Measurements from ENCODE around the gene RBM20.
A peak's percentile ranks its signal among the peaks of the same experiment; 100 is the strongest.

RBM20 gene

GRCh38 chr10:110828525-110828924 lies 184.4 kb downstream of the RBM20 start:
- no peak overlapping the region for H3K4me3 ChIP-seq (ENCODE audit: low read length)
- no peak for TF ChIP-seq ZNF274 (IDR thresholded peaks at IDR 0.05; ENCODE audit: low read depth, low read length)

DNA sequence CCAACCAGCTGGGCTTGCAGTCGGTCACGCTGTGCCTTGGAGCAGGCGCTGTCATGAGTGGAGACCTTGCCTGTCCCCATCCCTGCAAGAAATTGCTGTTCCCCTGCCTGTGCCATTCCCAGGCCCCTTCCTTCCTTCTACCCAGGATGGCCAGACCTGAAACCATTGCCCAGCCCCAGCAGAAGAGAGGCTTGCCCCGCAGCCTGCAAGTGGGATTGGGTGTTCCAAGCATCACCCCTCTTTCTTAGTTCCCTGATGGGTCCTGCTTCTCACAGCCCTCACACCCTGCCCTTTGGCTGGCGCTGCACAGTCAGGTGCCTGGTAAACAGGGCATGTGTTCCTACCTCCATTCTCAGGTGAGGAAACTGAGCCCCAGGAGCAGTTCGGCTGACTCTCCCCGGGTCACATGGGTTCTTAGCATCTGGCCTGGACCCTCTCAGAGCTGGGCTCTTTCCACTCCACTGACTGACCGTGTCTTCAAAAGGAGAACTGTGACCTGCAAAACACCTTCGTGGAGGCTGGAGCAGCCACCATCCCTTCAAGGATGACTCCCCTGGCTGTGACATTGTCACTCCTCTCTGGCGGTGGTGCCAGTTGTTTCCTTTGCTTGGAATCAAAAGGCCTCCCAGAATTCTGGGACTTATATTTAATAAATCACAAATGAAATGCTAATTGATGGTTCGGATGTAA lies 185.7 kb downstream of the RBM20 start:
- TF ChIP-seq ZNF274 (IDR thresholded peaks at IDR 0.05; ENCODE audit: low read depth, low read length), result no peak
- H3K4me3 ChIP-seq (ENCODE audit: low read length), result no peak overlapping the region

DNA sequence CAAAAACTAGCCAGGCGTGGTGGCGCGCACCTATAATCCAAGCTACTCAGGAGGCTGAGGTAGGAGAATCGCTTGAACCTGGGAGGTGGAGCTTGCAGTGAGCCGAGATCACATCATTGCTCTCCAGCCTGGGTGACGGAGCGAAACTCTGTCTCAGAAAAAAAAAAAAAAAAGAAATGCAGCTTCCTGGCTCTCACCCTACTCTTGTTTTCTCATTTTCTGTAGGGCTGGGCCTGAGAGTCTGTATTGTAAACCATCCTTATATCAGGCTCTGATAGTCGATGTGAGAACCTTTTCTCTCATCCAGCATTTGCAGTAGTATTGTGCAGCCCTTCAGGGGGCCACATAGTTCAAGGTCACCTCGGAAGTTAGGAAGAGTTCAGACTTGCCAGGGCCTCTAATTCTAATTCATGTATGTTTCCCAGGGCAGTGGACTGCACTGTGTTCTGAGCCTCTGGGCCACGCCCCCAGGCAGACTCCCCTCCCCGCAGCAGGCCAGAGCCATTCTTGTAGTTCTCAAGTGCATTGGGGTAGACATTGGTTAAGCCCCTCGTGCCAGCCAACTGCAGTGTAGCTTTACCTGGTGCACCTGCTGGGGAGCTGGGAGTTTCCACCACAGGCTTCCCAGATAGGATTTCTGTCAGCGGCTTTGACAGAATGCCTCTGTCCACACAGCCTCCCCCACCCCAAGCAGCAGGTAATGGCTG lies 189.3 kb downstream of the RBM20 start:
- no peak for TF ChIP-seq ZNF274 (IDR thresholded peaks at IDR 0.05; ENCODE audit: low read depth, low read length)
- H3K4me3 ChIP-seq (ENCODE audit: low read length), result no peak overlapping the region

GRCh38 chr10:110833941-110834628 lies 189.9 kb downstream of the RBM20 start:
- TF ChIP-seq ZNF274 (IDR thresholded peaks at IDR 0.05; ENCODE audit: low read depth, low read length), result no peak
- H3K4me3 ChIP-seq (ENCODE audit: low read length), result no peak overlapping the region

DNA sequence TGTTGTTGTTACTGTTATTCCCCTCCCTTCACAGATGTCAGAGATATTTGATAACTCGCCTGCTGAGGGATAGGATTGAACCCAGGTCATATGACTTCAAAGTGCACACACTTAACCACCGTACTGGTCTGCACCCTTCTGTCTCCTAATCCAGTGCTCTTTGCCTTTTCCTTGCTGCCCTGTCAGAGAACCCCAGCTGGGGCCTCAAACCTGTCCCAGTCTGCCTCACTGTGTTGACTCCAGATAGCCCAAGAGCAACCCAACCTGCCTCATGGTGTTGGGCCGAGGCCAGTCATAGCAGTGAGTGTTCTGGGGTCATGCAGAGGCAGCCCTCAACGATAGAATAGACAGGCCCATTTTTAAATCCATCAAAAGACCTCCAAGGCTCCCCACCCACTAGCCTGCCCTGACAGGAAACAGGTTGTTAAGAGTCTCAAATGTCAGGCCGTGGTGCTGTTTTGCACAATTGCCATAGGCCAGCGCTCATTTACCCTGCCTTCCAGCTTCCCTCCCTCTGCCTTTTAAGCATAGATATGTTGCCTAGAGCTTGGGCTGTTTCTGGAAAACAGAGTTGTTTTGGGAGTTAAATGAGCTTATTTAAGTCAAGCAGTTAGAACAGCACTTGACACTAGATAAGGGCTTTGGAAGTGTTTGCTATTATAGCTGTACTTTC lies 190.6 kb downstream of the RBM20 start:
- no peak for TF ChIP-seq ZNF274 (IDR thresholded peaks at IDR 0.05; ENCODE audit: low read depth, low read length)
- no peak overlapping the region for H3K4me3 ChIP-seq (ENCODE audit: low read length)

- TF ChIP-seq ZNF274 (IDR thresholded peaks at IDR 0.05; ENCODE audit: low read depth, low read length), result no peak
- H3K4me3 ChIP-seq (ENCODE audit: low read length), result no peak overlapping the region
Observed at GRCh38 chr10:110835841-110836240, 191.7 kb downstream of the RBM20 start.

GRCh38 chr10:110836706-110837105 lies 192.6 kb downstream of the RBM20 start:
- H3K4me3 ChIP-seq (ENCODE audit: low read length), result no peak overlapping the region
- TF ChIP-seq ZNF274 (IDR thresholded peaks at IDR 0.05; ENCODE audit: low read depth, low read length), result no peak

GRCh38 chr10:110837418-110838171 lies 193.5 kb downstream of the RBM20 start:
- no peak overlapping the region for H3K4me3 ChIP-seq (ENCODE audit: low read length)
- TF ChIP-seq ZNF274 (IDR thresholded peaks at IDR 0.05; ENCODE audit: low read depth, low read length), result no peak

- no peak overlapping the region for H3K4me3 ChIP-seq (ENCODE audit: low read length)
- no peak for TF ChIP-seq ZNF274 (IDR thresholded peaks at IDR 0.05; ENCODE audit: low read depth, low read length)
Observed at GRCh38 chr10:110840225-110840922, 196.2 kb downstream of the RBM20 start.

- no peak overlapping the region for H3K4me3 ChIP-seq (ENCODE audit: low read length)
- no peak for TF ChIP-seq ZNF274 (IDR thresholded peaks at IDR 0.05; ENCODE audit: low read depth, low read length)
Observed at GRCh38 chr10:110840923-110841428, 196.8 kb downstream of the RBM20 start.

DNA sequence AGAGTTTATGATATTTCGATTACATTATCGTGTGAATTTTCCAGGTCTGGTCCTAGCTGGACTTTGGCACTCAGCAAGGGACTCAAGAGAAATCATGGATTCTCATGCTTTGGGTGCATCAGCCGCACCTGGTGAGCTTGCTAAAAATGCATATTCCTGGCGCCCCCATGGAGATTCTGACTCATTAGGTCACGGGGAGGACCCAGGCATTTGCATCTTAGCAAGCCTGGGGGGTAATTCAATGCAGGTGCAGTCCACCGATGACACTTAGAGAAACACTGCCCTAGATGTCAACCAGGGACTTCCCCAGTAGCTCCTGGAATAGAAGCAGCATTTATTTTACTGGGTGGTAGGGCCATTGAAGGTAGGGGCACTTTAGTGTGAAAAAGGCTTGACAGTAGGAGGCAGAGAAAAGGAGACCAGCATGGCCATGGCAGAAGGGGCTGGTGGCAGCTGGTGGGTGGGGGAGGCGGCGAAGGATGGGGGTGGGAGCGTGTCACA lies 197.7 kb downstream of the RBM20 start:
- H3K4me3 ChIP-seq (ENCODE audit: low read length), result no peak overlapping the region; the same call in 1 of the 2 replicates
- no peak for TF ChIP-seq ZNF274 (IDR thresholded peaks at IDR 0.05; ENCODE audit: low read depth, low read length)

GRCh38 chr10:110842326-110842904 lies 198.3 kb downstream of the RBM20 start:
- no peak for TF ChIP-seq ZNF274 (IDR thresholded peaks at IDR 0.05; ENCODE audit: low read depth, low read length)
- peak overlapping the region; percentile 20; the same call in 1 of the 2 replicates for H3K4me3 ChIP-seq (ENCODE audit: low read length)
